Amygdala (tissue), 56 donors: ENCODE measurements around the gene PCDH9.
"Not testable (repeated sequence)": the region's sequence is repeated elsewhere in the genome, so short reads cannot be mapped to it uniquely, and the experiment has no call there.

ENCODE experiments used
- DNase-seq, 56 donors: peaks; one replicate each; lab custom pipeline; 2025; lab: John Stamatoyannopoulos, UW

Gene PCDH9

DNA sequence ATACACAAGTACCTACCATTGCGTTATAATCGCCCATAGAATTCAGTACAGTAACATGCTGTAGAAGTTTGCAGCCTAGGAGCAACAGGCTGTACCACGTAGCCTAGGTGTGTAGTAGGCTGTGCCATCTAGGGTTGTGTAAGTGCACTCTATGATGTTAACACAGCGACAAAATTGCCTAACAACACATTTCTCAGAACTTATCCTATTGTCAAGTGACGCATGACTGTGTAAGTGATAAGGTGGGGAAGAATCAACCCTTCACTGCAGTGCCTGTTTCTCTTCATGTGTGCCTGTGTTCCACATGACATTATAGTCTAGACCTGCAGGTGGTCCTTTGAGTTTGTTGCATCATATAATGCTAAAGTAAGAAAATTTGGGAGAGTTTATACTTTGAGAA is 94.0 kb downstream of the PCDH9 start:
- DNase-seq: no peak

DNA sequence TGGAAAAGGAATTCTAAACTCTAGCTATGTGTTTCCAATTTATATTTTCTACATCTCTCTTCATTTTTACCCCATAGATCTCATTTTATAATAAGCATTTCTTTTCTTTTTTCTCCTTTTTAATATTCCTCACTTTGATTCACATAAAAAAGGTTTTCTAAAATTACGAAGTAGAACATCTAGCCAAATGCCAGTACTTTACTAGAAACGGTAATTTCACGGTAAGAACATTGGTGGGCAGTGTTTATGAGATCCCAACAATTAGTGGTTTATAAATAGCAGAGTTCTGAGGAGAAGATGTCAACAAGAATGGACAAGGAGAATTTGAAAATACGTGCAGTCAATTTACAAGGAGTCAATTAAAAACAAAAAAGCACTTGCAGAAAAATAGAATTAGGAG is 94.8 kb downstream of the PCDH9 start:
- DNase-seq: no peak

DNA sequence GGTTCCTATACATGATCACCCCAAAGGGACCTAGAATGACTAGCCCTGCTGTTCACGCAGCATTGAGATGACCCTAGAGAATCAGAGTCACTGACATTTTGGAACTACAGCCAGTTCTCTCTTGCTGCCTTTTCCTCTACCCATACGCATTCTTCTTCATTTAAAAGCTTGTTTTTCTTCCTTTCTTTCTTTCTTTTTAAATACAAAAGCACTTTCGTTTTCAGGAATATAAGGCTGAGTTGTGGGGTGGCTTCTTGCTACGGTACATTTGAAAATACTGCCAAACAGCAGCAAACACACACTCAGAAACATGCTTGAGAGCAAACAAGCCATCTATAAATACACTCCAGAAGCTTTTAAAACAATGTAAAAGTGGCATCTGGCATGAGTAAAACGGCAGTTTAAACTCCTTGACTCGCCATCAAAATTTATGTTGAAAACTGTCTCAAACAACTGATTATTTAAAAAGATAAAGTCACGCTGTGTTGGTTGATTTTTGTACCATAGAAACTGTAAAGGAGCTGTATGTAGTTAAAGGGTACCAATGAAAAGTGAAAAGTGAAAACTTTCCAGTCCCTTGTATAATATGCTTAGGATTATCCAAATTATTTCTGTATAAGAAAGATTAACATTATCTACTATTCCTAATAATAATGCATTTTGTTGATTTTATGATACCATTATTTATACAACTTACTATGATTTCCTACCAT is 95.6 kb downstream of the PCDH9 start:
- DNase-seq: peak in 1 of 56 donors; percentile 31

GRCh38 chr13:67133476-67133875 is 96.7 kb downstream of the PCDH9 start:
- DNase-seq: no peak

GRCh38 chr13:67131393-67131792 is 98.7 kb downstream of the PCDH9 start:
- DNase-seq: no peak

DNA sequence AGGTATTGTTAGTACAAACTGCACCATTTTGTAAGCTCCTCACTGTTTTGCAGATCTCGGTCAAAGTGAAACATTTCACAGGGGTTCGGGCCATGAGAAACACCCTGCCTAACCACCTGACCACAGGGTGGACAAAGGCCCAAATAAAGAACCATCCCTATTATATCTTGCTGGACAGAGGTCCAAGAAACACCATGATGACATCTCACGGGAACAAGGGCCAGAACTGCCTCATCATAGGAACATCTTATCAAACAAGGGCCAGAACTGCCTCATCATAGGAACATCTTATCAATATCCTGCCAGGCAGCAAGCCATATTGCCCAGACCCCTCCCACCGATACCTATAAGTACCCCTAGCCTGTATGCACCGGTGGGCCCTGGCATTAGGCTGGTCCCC is 99.7 kb downstream of the PCDH9 start:
- no peak for DNase-seq

- DNase-seq: no peak
These were observed 102.0 kb downstream of the PCDH9 start for GRCh38 chr13:67128136-67128535.

DNA sequence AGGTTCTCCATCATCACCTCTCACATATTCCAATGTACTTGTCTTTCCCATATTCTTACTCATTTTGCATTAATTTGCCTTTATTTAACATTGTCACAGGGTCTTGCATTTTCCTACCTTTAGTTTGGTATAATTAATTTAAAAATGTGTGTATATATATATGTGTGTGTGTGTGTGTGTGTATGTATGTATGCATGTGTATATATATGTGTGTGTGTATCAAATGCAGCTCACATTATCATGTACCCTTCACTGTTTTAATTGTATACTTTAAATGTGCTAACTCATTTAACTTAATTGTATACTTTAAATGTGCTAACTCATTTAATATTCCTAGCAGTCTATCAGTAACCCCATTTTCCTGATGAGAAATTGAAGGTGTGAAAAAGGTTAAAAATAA is 104.5 kb downstream of the PCDH9 start:
- no peak for DNase-seq

DNA sequence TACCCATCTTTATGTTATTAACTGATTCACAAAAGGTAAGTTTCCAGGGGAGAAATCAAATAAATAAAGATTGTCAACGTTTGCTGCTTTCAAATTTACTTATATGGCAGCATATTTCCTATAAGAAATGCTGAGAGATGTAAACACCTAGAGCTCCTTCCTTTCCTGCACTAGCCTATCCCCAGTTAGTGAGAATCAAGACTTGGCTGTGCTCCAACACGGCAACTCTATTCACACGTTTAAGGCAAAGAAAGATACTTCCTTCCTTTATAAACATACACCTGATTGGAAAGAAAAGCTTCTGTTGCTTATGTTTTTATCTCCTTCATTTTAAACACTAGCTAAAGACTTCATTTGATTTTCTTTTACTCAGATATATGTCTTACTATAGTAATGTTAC is 107.0 kb downstream of the PCDH9 start:
- peak in 1 of 56 donors; percentile 30 for DNase-seq

GRCh38 chr13:67122251-67122650 is 107.9 kb downstream of the PCDH9 start:
- DNase-seq: no peak

- no peak for DNase-seq
These were observed 109.1 kb downstream of the PCDH9 start for GRCh38 chr13:67120872-67121531.

DNA sequence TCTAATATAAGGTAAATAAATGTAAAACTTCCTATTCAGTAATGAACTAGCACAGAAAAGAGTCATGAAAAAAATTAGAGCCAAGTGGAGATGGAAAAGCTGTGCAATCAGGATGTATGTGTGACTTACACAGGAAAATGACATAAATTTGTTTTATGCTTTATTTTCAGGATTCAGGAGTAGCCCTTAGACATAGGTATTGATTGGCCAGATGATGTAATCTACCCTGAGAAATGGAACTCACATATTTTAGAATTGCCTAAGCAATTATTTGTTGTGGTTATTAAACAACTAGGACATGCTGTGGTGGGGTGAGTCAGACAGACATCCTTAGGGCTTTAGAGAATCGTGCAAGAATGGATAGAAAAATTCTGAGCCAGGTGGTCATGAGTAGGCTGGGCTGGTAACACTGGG is 110.6 kb downstream of the PCDH9 start:
- no peak for DNase-seq

DNA sequence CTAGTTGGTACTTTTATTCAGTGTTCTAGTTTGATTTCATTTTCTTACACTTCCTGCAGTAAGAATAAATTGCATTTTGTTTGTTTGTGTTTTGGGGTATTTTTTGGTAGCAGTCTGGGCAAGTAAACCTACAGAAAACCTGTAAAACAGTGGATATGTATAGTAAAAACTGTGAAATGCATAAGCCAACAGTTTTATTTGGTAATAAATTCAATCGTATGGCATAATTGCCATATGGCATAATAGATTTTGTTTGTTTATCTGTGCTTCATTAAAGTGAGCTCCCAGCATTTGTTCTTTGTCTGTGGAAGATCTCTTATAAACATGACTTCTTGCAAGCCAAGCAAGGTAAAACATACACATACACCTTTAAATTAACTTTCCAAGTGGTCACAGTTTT is 111.9 kb downstream of the PCDH9 start:
- DNase-seq: no peak

GRCh38 chr13:67117010-67117550 is 113.1 kb downstream of the PCDH9 start:
- no peak for DNase-seq

DNA sequence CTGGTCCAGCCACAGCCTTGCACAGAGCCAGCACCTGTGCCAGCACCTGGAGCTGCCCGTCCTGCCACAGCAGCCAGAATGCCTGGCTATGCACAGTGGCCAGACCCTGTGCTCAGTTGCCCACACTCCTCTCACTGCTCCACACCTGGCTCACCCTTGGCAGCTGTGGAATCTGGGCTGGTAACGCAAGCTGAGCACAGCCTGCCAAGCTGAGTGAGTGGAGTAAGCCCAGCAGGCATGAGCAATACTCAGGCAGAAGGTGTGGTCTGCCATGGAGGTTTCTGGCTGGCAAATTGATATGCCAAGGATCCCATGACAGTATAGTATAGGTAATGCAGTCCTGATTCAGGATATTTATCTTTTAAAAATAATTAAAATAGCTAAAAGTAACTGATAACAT is 122.2 kb downstream of the PCDH9 start:
- no peak for DNase-seq

DNA sequence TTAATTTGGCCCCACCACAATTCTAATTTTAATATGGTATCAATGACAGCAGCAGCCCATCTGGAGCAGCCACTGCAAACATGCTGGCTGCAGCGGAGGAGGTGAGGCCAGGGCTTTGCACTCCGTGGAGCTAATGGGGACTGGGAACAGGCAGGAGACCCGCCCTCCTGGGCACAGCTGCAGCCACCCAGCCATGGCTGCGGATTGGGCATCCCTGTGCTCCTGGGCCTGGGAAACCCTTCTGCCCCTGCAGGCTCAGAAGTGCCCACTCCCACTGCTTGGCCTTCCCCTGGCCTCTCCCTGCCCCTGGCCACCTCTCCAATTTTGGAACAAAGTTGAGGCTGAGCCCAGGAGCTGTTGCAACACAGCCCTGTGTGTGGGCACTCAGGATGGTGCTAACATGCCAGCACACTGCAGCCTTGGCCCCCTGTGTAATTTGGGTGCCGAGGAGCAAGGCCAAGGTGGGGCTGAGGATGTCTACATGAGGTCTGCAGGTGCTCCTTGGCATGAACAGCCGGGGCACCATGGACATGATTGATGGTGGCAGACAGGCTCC is 123.6 kb downstream of the PCDH9 start:
- DNase-seq: no peak

GRCh38 chr13:67101730-67102467 is 128.2 kb downstream of the PCDH9 start:
- peak in 8 of 56 donors; percentile 14 to 49 (median 33) for DNase-seq

DNA sequence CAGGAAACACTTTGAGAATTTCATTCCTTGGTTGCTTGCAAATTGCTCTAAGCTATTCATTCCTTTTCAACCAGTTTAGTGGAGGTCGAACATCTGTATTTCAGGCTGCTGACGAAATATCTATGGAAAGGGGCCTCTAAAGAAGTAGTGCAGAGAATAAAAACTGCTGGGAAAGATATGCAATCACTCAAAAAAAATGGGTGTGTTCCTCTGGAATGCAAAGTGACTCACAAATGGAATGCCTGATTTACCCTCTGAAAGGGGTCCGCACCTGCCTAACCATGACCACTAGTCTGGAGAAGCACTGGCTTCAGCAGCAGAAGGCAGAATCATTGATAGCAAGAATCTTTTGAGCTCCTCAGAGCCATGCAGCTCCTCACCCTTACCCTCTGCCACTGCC is 129.4 kb downstream of the PCDH9 start:
- no peak for DNase-seq

DNA sequence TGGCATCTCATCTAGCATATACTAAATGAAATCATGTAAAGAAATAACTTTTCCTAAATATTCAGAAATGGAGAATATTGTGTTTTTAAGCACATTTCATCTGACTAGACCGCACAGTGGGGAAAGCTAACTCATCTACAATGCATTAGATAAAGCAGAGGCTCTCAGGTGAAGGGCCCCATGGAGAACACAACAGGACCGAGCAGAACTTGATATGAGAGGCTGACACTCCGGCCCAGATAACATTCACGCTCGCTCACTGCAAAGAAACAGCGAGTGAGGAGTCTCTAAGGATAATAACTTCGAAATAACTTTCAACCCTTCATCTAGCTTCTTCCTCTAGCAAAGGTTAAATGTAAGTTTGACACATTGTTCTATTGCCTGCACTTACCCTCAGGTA is 130.6 kb downstream of the PCDH9 start:
- DNase-seq: no peak

- no peak for DNase-seq
These were observed 132.2 kb downstream of the PCDH9 start for GRCh38 chr13:67097892-67098452.

DNA sequence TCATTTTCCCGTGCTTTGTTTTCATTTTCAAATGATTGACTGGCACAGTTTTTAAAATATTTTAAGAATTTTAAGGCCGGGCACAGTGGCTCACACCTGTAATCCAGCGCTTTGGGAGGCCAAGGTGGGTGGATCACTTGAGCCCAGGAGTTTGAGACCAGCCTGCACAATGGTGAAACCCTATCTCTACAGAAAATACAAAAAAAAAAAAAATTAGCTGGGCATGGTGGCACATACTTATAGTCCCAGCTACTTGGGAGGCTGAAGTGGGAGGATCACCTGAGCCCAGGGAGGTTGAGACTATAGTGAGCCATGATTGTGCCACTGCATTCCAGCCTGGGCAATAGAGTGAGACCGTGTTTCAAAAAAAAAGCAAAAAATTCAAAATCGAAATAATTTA is 133.2 kb downstream of the PCDH9 start:
- DNase-seq: not testable (repeated sequence)
